Uterus (tissue), 2 donors: ENCODE data around the gene GSE1.

Source experiments
- CTCF ChIP-seq, 4 experiments: fragments of 200-600 bp in 2 of 4; fragments of 450-650 bp in 2 of 4; sonication (generic) in 2 of 4; IDR thresholded peaks; one replicate each; pipeline ENCODE4 v1.5.1; 2016 to 2019; ENCODE audit warnings: antibody characterized with exemption in 4 of 4, mild to moderate bottlenecking in 2 of 4, moderate library complexity in 1 of 4
- POLR2A ChIP-seq, 2 donors: fragments of 450-650 bp; IDR thresholded peaks; one replicate each; pipeline ENCODE4 v1.6.1; 2016; ENCODE audit warnings: antibody characterized with exemption in 2 of 2, mild to moderate bottlenecking in 1 of 2, moderate library complexity in 1 of 2

GRCh38 chr16:85588562-85589503 is 24.3 kb upstream of the GSE1 start:
- no peak for TF ChIP-seq POLR2A (IDR thresholded peaks at IDR 0.05)
- TF ChIP-seq CTCF (IDR thresholded peaks at IDR 0.05), result no peak
